ENCODE data around the gene CXADR.
"Not testable (repeated sequence)": the region's sequence is repeated elsewhere in the genome, so short reads cannot be mapped to it uniquely, and the experiment has no call there.

CXADR gene

DNA sequence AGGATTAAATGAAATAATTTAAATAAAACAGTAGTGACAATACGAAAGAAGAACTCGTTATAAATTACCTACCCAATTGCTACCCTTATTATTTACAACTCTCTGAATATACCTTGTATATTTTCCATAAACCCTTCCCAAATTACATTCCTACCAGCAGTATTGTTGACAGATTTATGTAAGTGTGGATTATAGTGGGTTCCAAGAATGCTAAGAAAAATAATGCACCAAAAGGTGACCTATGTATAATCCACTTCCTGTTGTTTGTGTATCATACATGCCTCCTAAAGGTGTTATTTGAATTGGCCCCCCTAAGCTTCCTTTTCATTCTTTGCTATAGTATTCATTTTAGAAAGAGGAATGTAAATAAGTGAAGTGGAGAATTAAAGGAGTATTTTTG is 33.2 kb upstream of the CXADR start:
- no peaks in the 10 kb centered on the region for H3K36me3 ChIP-seq (ENCODE audit: control insufficient read depth, insufficient read depth, low read length)

DNA sequence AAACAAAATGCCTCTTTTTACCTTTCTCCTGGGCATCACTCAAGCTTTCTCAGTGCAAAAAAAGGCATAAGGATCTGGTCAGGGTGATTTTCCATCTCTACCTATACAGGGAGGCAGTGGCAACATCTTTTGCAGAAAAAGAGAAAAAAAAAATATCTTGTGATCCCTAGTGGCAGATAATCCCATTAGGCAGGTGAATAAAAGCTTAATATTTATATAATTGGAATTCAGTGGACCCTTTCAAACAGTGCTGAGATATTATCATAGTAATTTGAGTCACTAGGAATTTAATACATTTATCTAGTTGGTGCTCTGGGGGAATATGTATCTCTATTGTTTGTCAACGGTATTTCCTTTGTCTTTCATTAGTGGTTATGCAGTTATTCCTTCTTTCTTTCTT is 29.9 kb upstream of the CXADR start:
- no peak overlapping the region for H3K27ac ChIP-seq (ENCODE audit: low read length)
- H3K36me3 ChIP-seq (ENCODE audit: control insufficient read depth, insufficient read depth, low read length) = no peaks in the 10 kb centered on the region
- H3K9me3 ChIP-seq (ENCODE audit: control insufficient read depth, insufficient read depth, low read length) = no peaks in the 10 kb centered on the region
- DNase-seq (ENCODE audit: low read depth, low spot score) = no peak
- H3K4me1 ChIP-seq (ENCODE audit: control insufficient read depth, insufficient read depth, low read length) = no peaks in the 10 kb centered on the region
- no peaks in the 10 kb centered on the region for H3K27me3 ChIP-seq (ENCODE audit: control insufficient read depth, insufficient read depth, low read length)
- H3K4me3 ChIP-seq (ENCODE audit: low read length) = no peak overlapping the region
- no CpG with 5 or more reads among the region's 1 CpG for WGBS (ENCODE audit: insufficient coverage, insufficient read length)

More for the DNA sequence above, 33.2 kb upstream of the CXADR start:
- no peak for DNase-seq (ENCODE audit: low read depth, low spot score)
- H3K27ac ChIP-seq (ENCODE audit: low read length) = no peak overlapping the region
- no peaks in the 10 kb centered on the region for H3K9me3 ChIP-seq (ENCODE audit: control insufficient read depth, insufficient read depth, low read length)
- no peaks in the 10 kb centered on the region for H3K4me1 ChIP-seq (ENCODE audit: control insufficient read depth, insufficient read depth, low read length)
- 100% methylated on average over 1 of the region's 2 CpGs for WGBS (ENCODE audit: insufficient coverage, insufficient read length)
- no peak overlapping the region for H3K4me3 ChIP-seq (ENCODE audit: low read length)
- no peaks in the 10 kb centered on the region for H3K27me3 ChIP-seq (ENCODE audit: control insufficient read depth, insufficient read depth, low read length)

DNA sequence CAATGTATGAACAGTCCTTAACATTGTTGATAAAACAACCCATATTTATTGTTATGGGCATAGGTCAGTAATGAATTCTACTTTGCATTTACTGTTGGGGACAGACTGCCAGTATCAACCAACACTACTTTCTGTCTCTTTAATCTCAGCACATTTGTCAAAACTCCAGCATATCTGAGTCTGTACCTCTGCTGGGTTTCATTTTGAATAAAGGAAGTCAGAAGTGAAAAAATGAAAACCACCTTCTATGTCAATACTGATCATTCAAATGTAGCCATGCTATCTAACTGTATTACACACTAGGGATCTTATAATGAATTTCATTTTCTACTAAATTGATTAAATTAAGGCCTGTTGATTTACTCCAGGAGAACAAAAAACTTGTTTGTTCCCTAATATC is 24.2 kb upstream of the CXADR start:
- H3K36me3 ChIP-seq (ENCODE audit: control insufficient read depth, insufficient read depth, low read length) = no peaks in the 10 kb centered on the region
- no peaks in the 10 kb centered on the region for H3K9me3 ChIP-seq (ENCODE audit: control insufficient read depth, insufficient read depth, low read length)
- no peaks in the 10 kb centered on the region for H3K27me3 ChIP-seq (ENCODE audit: control insufficient read depth, insufficient read depth, low read length)
- no peak overlapping the region for H3K27ac ChIP-seq (ENCODE audit: low read length)
- no peak for DNase-seq (ENCODE audit: low read depth, low spot score)
- no peaks in the 10 kb centered on the region for H3K4me1 ChIP-seq (ENCODE audit: control insufficient read depth, insufficient read depth, low read length)
- no peak overlapping the region for H3K4me3 ChIP-seq (ENCODE audit: low read length)

DNA sequence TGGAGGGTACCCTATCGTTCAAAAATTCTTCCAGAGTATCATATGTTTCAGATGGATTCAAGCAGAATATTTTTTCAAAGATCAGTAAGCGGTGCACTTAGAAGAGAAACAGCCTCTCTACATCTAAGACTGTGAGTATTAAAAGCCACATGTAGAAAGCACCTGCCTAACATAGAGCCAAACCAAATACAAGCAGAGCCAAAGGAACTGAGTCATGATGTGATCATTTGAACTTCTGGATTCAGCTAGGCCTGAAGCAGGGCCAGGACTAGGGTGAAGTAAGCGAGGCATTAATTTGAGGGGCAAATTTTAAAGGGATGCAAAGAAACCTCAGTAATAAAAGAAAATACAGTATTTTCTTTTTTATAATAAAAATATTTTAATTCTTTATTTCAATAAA is 23.3 kb upstream of the CXADR start:
- H3K27ac ChIP-seq (ENCODE audit: low read length); H3K27me3 ChIP-seq (ENCODE audit: control insufficient read depth, insufficient read depth, low read length); H3K36me3 ChIP-seq (ENCODE audit: control insufficient read depth, insufficient read depth, low read length); H3K9me3 ChIP-seq (ENCODE audit: control insufficient read depth, insufficient read depth, low read length); H3K4me3 ChIP-seq (ENCODE audit: low read length); DNase-seq (ENCODE audit: low read depth, low spot score); H3K4me1 ChIP-seq (ENCODE audit: control insufficient read depth, insufficient read depth, low read length): not testable (repeated sequence)
- WGBS (ENCODE audit: insufficient coverage, insufficient read length) = no CpG with 5 or more reads among the region's 3 CpGs

DNA sequence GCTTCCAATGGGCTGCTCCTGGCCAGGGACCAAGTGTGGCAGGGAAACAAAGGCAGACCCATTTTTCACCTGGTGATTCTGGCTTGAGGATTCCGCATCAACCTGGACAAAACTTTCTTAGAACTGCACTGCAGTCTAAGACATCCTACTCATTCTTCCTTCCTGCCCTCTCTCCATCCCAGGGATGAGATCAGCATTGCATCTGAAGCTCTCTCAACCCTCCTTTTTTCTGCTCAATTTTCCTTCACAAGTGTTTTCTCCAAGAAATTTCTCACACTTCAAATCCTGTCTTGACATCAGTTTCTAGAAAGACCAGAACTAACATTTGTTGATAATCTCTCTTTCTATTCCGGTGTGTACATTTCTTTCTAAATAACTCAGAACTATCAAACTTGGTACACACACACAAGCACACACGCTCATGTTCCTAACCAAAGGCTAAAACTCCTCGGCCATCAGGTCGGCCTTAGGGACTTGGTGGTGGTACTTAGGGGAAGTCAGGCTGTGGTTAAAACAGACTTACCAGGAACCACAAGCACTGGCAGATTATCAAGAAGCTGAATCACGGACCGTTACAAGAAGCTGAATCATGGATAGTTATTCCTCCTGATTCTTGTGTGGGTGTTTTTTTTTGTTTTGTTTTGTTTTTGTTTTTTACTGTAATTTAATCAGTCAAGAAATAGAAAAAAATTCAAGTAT is 21.0 kb upstream of the CXADR start:
- DNase-seq (ENCODE audit: low read depth, low spot score) = no peak
- Histone ChIP-seq H3K9me3 (ENCODE audit: control insufficient read depth, insufficient read depth, low read length) (no peaks in the 10 kb centered on the region), H3K4me3 (ENCODE audit: low read length) (no peak overlapping the region), H3K36me3 (ENCODE audit: control insufficient read depth, insufficient read depth, low read length) (no peaks in the 10 kb centered on the region), H3K27me3 (ENCODE audit: control insufficient read depth, insufficient read depth, low read length) (no peaks in the 10 kb centered on the region), H3K27ac (ENCODE audit: low read length) (no peak overlapping the region), H3K4me1 (ENCODE audit: control insufficient read depth, insufficient read depth, low read length) (no peaks in the 10 kb centered on the region)
- WGBS (ENCODE audit: insufficient coverage, insufficient read length) = no CpG with 5 or more reads among the region's 7 CpGs

DNA sequence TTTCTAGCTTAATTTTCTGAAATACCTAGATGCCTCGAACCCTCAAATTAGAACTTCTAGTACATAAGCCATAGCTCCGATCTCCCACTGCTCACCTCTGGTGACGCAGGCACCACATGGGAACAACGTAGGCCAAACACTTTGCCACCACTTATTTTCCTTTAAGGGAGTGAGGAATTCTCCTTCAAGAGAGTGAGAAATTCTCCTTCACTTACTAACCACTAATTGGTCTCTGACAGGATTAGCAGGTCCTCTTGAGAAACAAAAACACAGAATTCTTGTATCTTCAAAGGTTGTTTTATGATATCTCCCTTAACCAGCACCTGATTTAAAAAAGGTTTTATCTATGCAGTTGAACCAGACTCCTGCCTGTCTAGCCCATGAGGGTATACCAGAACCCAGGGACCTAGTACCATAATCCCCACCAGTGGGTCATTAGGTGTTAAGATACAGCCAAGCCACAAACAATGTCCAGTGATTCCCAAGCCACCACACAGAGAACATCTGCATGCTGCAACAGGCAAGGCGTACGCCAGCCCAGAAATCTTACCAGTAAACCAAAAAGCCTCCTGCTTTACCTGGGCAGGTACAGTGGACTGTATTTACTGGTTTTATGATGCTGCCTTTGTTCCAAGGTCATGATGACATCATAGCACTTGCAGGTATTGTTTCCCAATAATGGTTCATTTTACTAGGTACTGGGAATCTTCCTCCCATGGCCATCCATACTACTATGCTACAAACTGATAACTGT is 20.3 kb upstream of the CXADR start:
- Histone ChIP-seq H3K9me3 (ENCODE audit: control insufficient read depth, insufficient read depth, low read length) (no peaks in the 10 kb centered on the region), H3K36me3 (ENCODE audit: control insufficient read depth, insufficient read depth, low read length) (no peaks in the 10 kb centered on the region), H3K4me1 (ENCODE audit: control insufficient read depth, insufficient read depth, low read length) (no peaks in the 10 kb centered on the region), H3K27me3 (ENCODE audit: control insufficient read depth, insufficient read depth, low read length) (no peaks in the 10 kb centered on the region), H3K27ac (ENCODE audit: low read length) (no peak overlapping the region), H3K4me3 (ENCODE audit: low read length) (no peak overlapping the region)
- DNase-seq (ENCODE audit: low read depth, low spot score) = no peak
- no CpG with 5 or more reads among the region's 6 CpGs for WGBS (ENCODE audit: insufficient coverage, insufficient read length)

DNA sequence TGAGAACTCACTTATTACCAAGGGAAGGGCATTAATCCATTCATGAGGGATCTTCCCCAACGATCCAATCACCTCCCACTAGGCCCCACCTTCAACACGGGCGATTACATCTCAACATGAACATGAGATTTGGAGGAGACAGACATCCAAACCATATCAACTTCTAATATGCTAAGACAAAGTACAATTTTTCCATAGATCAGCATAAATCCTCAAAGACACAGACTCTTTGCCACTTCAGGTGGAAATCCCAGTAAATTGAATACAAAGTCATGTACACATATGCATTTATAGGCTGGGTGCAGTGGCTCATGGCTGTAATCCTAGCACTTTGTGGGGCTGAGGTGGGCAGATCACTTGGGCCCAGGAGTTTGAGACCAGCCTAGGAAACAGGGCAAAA is 18.8 kb upstream of the CXADR start:
- no peaks in the 10 kb centered on the region for H3K36me3 ChIP-seq (ENCODE audit: control insufficient read depth, insufficient read depth, low read length)
- no peaks in the 10 kb centered on the region for H3K9me3 ChIP-seq (ENCODE audit: control insufficient read depth, insufficient read depth, low read length)
- no CpG with 5 or more reads among the region's 3 CpGs for WGBS (ENCODE audit: insufficient coverage, insufficient read length)
- H3K4me3 ChIP-seq (ENCODE audit: low read length) = no peak overlapping the region
- no peaks in the 10 kb centered on the region for H3K27me3 ChIP-seq (ENCODE audit: control insufficient read depth, insufficient read depth, low read length)
- no peak overlapping the region for H3K27ac ChIP-seq (ENCODE audit: low read length)
- no peaks in the 10 kb centered on the region for H3K4me1 ChIP-seq (ENCODE audit: control insufficient read depth, insufficient read depth, low read length)
- no peak for DNase-seq (ENCODE audit: low read depth, low spot score)

DNA sequence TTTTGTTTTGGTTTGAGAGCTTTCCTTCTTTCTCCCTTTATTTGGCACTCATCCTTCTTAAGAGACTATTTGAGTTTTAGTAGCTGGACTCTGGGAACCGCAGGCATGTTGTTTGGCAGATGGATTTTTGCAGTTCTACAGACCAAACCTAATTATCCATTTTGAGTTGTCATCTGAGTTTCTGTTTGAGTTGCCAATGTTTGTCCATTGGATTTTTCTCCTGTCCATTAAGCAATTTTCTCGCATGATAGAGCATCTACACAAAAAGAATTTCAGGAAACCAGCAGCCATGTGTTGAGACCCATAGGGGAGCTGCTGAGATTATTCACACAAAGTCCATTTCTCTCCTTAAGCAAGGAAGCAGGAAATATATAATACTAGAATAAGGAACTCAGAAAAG is 17.2 kb upstream of the CXADR start:
- WGBS (ENCODE audit: insufficient coverage, insufficient read length) = no CpG with 5 or more reads among the region's 2 CpGs
- no peaks in the 10 kb centered on the region for H3K27me3 ChIP-seq (ENCODE audit: control insufficient read depth, insufficient read depth, low read length)
- no peaks in the 10 kb centered on the region for H3K4me1 ChIP-seq (ENCODE audit: control insufficient read depth, insufficient read depth, low read length)
- no peak for DNase-seq (ENCODE audit: low read depth, low spot score)
- H3K27ac ChIP-seq (ENCODE audit: low read length) = no peak overlapping the region
- no peaks in the 10 kb centered on the region for H3K9me3 ChIP-seq (ENCODE audit: control insufficient read depth, insufficient read depth, low read length)
- no peak overlapping the region for H3K4me3 ChIP-seq (ENCODE audit: low read length)
- no peaks in the 10 kb centered on the region for H3K36me3 ChIP-seq (ENCODE audit: control insufficient read depth, insufficient read depth, low read length)

DNA sequence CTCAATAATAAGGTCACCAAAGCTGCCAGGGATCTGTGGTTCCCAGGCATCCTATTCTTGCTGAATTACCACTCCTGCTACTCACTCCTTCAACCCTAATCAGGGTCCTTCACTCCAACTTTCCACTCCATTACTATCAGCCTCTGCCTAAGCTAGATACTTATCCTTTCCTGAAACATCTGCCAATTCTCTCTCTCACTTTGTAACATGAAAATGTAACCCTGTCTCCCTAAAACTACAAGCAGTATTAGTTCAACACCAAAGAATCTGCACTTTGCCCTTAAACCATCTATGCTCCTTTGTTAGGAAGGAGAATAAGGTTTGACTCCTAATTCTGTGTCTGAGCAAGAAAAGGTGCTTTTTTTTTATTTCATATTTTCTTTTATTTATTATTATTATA is 15.5 kb upstream of the CXADR start:
- Histone ChIP-seq H3K9me3 (ENCODE audit: control insufficient read depth, insufficient read depth, low read length) (no peaks in the 10 kb centered on the region), H3K27me3 (ENCODE audit: control insufficient read depth, insufficient read depth, low read length) (no peaks in the 10 kb centered on the region), H3K4me3 (ENCODE audit: low read length) (no peak overlapping the region), H3K27ac (ENCODE audit: low read length) (no peak overlapping the region), H3K36me3 (ENCODE audit: control insufficient read depth, insufficient read depth, low read length) (no peaks in the 10 kb centered on the region), H3K4me1 (ENCODE audit: control insufficient read depth, insufficient read depth, low read length) (no peaks in the 10 kb centered on the region)
- DNase-seq (ENCODE audit: low read depth, low spot score) = no peak

DNA sequence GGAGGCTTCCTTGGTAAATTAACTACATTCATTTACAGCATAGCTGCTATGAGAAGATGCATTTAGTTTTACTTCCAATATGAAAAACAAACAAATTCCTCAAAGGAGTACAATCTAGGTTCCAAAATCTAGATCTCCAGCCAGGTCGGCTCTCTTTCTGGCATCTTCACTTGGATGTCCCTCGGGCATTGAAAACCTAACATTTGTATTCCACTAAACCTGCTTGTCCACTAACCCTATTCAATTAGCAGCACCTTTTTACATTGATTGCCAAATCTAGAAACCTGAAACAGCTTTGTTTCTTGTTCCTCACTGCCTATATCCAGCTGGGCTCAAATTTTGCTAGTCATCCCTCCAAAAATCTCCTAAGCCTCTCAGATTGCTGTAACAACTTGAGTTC is 14.3 kb upstream of the CXADR start:
- Histone ChIP-seq H3K4me3 (ENCODE audit: low read length) (no peak overlapping the region), H3K4me1 (ENCODE audit: control insufficient read depth, insufficient read depth, low read length) (no peaks in the 10 kb centered on the region), H3K9me3 (ENCODE audit: control insufficient read depth, insufficient read depth, low read length) (no peaks in the 10 kb centered on the region), H3K27ac (ENCODE audit: low read length) (no peak overlapping the region), H3K27me3 (ENCODE audit: control insufficient read depth, insufficient read depth, low read length) (no peaks in the 10 kb centered on the region), H3K36me3 (ENCODE audit: control insufficient read depth, insufficient read depth, low read length) (no peaks in the 10 kb centered on the region)
- no peak for DNase-seq (ENCODE audit: low read depth, low spot score)
- WGBS (ENCODE audit: insufficient coverage, insufficient read length) = no CpG with 5 or more reads among the region's 2 CpGs

All from iPS DF 6.9 (cell line).